ENCODE data around the gene HS2ST1. TPM values are rescaled to one million over a fixed set of nuclear protein-coding genes. Genes with fewer than 3 reads are reported as not detected.
A peak's percentile ranks its signal among the peaks of the same experiment; 100 is the strongest.

The HS2ST1 gene
- total RNA-seq, 1 experiment from 2014 or later = 54.0 TPM

GRCh38 chr1:86950712-86951419 is 36.4 kb downstream of the HS2ST1 start:
- Mint-ChIP-seq H3K36me3 (ENCODE audit: insufficient read depth, unreplicated experiment) (no peaks in the 10 kb centered on the region), H3K4me1 (ENCODE audit: low read depth, unreplicated experiment) (no peaks in the 10 kb centered on the region), H3K9me3 (ENCODE audit: low read depth, unreplicated experiment) (no peaks in the 10 kb centered on the region), H3K27ac (ENCODE audit: unreplicated experiment) (no peak overlapping the region), H3K4me3 (ENCODE audit: low read depth, unreplicated experiment) (no peak overlapping the region), H3K27me3 (ENCODE audit: unreplicated experiment) (no peaks in the 10 kb centered on the region)
- CTCF ChIA-PET = no interaction called here
- BruUV-seq (replicated peaks) = no TSS peak
- no peak for TF ChIP-seq CTCF (IDR thresholded peaks at IDR 0.05; ENCODE audit: unreplicated experiment)
- no peak for DNase-seq
- intact Hi-C loops (cut with micrococcal nuclease; ENCODE audit: unreplicated experiment) = no loop called here

- Mint-ChIP-seq H3K27me3 (ENCODE audit: unreplicated experiment) (no peaks in the 10 kb centered on the region), H3K4me3 (ENCODE audit: low read depth, unreplicated experiment) (no peak overlapping the region), H3K4me1 (ENCODE audit: low read depth, unreplicated experiment) (no peaks in the 10 kb centered on the region), H3K9me3 (ENCODE audit: low read depth, unreplicated experiment) (no peaks in the 10 kb centered on the region), H3K27ac (ENCODE audit: unreplicated experiment) (no peak overlapping the region), H3K36me3 (ENCODE audit: insufficient read depth, unreplicated experiment) (no peaks in the 10 kb centered on the region)
- intact Hi-C loops (cut with micrococcal nuclease; ENCODE audit: unreplicated experiment) = no loop called here
- CTCF ChIA-PET = no interaction called here
- no peak for DNase-seq
- TF ChIP-seq CTCF (IDR thresholded peaks at IDR 0.05; ENCODE audit: unreplicated experiment) = no peak
- BruUV-seq (replicated peaks) = no TSS peak
Observed at GRCh38 chr1:86951430-86951829, 37.0 kb downstream of the HS2ST1 start.

GRCh38 chr1:86953167-86953566 is 38.7 kb downstream of the HS2ST1 start:
- no peaks in the 10 kb centered on the region for H3K9me3 Mint-ChIP-seq (ENCODE audit: low read depth, unreplicated experiment)
- no peak for DNase-seq
- H3K4me1 Mint-ChIP-seq (ENCODE audit: low read depth, unreplicated experiment) = no peaks in the 10 kb centered on the region
- CTCF ChIA-PET = interaction anchor here (0.6 to 1.0 kb wide), 4 partner anchors 19 to 172 kb away, joined by 4 to 9 read pairs (median 6); no protein-coding TSS in a partner anchor
- no peak for TF ChIP-seq CTCF (IDR thresholded peaks at IDR 0.05; ENCODE audit: unreplicated experiment)
- no TSS peak for BruUV-seq (replicated peaks)
- H3K27me3 Mint-ChIP-seq (ENCODE audit: unreplicated experiment) = no peaks in the 10 kb centered on the region
- H3K4me3 Mint-ChIP-seq (ENCODE audit: low read depth, unreplicated experiment) = peak overlapping the region; percentile 58
- intact Hi-C loops (cut with micrococcal nuclease; ENCODE audit: unreplicated experiment) = no loop called here
- H3K27ac Mint-ChIP-seq (ENCODE audit: unreplicated experiment) = no peak overlapping the region
- H3K36me3 Mint-ChIP-seq (ENCODE audit: insufficient read depth, unreplicated experiment) = no peaks in the 10 kb centered on the region

- H3K36me3 Mint-ChIP-seq (ENCODE audit: insufficient read depth, unreplicated experiment) = no peaks in the 10 kb centered on the region
- intact Hi-C loops (cut with micrococcal nuclease; ENCODE audit: unreplicated experiment) = no loop called here
- H3K27ac Mint-ChIP-seq (ENCODE audit: unreplicated experiment) = no peak overlapping the region
- no peak for TF ChIP-seq CTCF (IDR thresholded peaks at IDR 0.05; ENCODE audit: unreplicated experiment)
- H3K4me1 Mint-ChIP-seq (ENCODE audit: low read depth, unreplicated experiment) = no peaks in the 10 kb centered on the region
- BruUV-seq (replicated peaks) = no TSS peak
- DNase-seq = no peak
- no peak overlapping the region for H3K4me3 Mint-ChIP-seq (ENCODE audit: low read depth, unreplicated experiment)
- no peaks in the 10 kb centered on the region for H3K9me3 Mint-ChIP-seq (ENCODE audit: low read depth, unreplicated experiment)
- CTCF ChIA-PET = interaction anchor here (1.1 kb wide), 1 partner anchor 41 kb away, joined by 3 read pairs; the partner anchor contains the start of genes HS2ST1 and SELENOF
- H3K27me3 Mint-ChIP-seq (ENCODE audit: unreplicated experiment) = no peaks in the 10 kb centered on the region
Observed at GRCh38 chr1:86955678-86956077, 41.2 kb downstream of the HS2ST1 start.

All from Calu3 (cell line).